ENCODE data around the gene ITGA6. TPM values are rescaled to one million over a fixed set of nuclear protein-coding genes. Genes with fewer than 3 reads are reported as not detected.

Gene ITGA6
- total and polyA plus RNA-seq, 7 donors: 16.4 to 46.5 (median 25.9) TPM

DNA sequence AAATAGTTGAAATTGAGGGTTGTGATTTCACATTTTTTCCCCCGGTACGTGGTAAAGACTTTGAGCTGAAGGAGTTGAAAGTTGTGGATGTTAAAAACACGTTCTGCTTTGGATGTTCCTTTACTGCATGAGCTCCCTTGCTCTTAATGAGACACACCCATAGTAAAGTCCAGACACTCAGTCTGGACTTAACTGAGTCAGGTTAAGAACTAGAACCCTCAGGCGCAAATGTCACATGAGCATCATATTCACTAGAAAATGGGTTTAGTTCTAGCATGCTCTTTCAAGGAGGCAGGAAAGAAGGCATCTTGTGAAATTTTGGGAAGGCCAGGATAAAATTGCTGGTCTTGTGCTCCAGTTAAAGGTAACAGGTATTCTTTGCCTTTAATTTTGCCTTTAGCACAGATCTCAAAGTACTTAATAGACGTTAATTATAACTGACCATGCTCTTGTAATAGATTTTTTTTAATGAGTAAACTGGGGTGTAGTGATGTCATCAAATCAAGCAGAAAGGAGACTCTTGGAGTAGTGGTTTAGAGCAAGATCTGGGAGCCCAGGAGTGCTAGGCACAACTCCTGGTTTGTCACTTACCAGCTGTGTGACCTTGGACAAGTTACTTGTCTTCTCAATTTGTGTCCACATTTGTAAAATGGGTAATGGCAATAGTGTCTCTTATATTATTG, 20.6 kb downstream of the ITGA6 start:
- ATAC-seq (no peak), DNase-seq (no peak)
- H3K4me3 ChIP-seq: no peak overlapping the region
- TF ChIP-seq, protein P1, sequence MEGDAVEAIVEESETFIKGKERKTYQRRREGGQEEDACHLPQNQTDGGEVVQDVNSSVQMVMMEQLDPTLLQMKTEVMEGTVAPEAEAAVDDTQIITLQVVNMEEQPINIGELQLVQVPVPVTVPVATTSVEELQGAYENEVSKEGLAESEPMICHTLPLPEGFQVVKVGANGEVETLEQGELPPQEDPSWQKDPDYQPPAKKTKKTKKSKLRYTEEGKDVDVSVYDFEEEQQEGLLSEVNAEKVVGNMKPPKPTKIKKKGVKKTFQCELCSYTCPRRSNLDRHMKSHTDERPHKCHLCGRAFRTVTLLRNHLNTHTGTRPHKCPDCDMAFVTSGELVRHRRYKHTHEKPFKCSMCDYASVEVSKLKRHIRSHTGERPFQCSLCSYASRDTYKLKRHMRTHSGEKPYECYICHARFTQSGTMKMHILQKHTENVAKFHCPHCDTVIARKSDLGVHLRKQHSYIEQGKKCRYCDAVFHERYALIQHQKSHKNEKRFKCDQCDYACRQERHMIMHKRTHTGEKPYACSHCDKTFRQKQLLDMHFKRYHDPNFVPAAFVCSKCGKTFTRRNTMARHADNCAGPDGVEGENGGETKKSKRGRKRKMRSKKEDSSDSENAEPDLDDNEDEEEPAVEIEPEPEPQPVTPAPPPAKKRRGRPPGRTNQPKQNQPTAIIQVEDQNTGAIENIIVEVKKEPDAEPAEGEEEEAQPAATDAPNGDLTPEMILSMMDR (IDR thresholded peaks at IDR 0.05): no peak
- 83 to 84% (median 84%) methylated on average over 5 of the region's 5 CpGs for whole genome bisulfite sequencing, 3 donors
- peaks cover 17% of the 10 kb centered on the region for H3K4me1 ChIP-seq
- no peaks in the 10 kb centered on the region for H3K27me3 ChIP-seq (ENCODE audit: insufficient read depth in 3 of 3, low read length in 2 of 3)
- intact Hi-C loops (cut with DNase I): no loop called here
- H3K27ac ChIP-seq: no peak overlapping the region
- no peaks in the 10 kb centered on the region for H3K9me3 ChIP-seq
- no peaks in the 10 kb centered on the region for H3K36me3 ChIP-seq (ENCODE audit: insufficient read depth in 1 of 2, low read depth in 1 of 2)

DNA sequence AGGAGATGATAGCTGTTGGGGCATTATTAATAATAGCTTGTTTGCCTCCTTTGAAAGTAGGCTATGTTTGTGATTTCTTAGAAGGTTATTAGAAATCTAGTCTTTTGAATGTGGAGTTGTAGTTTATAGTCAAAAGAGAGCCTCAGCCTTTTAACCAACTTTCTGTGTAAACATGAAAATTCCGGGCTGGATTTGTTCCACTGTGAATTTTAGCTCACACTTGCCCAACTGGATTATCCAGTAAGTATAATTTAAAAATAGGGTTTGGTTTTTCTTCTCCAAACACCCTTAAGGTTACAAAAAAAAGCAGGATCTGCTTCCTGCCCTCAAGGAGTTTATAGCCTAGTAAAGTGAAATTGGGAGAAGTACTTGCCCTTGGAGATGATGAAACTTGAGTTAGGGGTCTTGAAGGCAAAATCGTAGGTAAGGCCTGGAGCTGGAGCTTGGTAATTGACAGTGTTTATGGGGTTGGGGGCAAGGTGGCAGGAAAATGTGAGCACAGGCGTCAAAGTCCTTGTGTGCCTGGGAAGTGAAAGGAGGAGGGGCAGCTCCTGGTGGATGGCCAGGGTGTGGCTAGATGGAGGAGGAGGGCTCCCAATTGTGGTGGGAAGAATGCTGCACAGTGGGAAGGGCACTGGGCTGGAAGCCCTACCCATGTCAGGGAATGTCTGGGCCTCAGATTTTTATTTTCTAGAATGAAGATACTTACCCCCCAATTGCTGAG, 21.3 kb downstream of the ITGA6 start:
- H3K27me3 ChIP-seq (ENCODE audit: insufficient read depth in 3 of 3, low read length in 2 of 3): no peaks in the 10 kb centered on the region
- no peak overlapping the region for H3K27ac ChIP-seq
- ATAC-seq (no peak), DNase-seq (no peak)
- H3K4me3 ChIP-seq: no peak overlapping the region
- H3K9me3 ChIP-seq: no peaks in the 10 kb centered on the region
- no peaks in the 10 kb centered on the region for H3K36me3 ChIP-seq (ENCODE audit: insufficient read depth in 1 of 2, low read depth in 1 of 2)
- H3K4me1 ChIP-seq: peaks cover 11% of the 10 kb centered on the region
- TF ChIP-seq, protein P1 (IDR thresholded peaks at IDR 0.05): no peak
- intact Hi-C loops (cut with DNase I): no loop called here
- WGBS, 3 donors: 64 to 76% (median 73%) methylated on average over 3 of the region's 3 CpGs

DNA sequence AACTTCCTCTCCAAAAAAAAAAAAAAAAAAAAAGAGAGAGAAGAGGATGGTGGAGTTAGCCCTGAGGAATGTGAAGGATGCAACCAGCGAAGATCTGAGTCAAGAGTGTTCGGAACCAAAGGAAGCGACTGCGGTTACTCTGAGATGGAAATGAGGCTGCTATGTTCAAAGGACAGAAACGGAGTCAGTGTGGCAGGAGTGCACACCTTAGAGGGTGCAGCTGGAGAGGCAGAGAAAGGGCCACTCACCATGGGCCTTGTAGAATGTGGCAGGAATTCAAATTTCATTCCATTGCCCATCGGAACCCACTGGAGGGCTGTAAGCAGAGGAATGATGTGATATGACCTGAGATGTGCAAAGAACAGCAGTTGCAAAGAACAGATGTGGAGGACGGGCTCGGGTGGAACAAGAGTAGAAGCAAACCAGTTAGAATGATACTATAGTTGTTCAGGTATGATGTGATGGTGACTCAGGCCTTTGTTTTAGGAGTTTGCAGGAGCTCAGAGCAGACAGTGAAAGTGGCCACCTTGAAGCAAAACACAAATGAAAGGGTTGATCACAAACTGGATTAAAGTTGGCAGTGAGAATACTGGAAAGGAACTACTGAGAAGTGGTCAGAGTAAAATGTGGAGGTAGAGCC, 22.6 kb downstream of the ITGA6 start:
- H3K4me1 ChIP-seq: peaks cover 13% of the 10 kb centered on the region
- TF ChIP-seq, protein P1 (IDR thresholded peaks at IDR 0.05): no peak
- intact Hi-C loops (cut with DNase I): no loop called here
- no peak for ATAC-seq
- no peaks in the 10 kb centered on the region for H3K27me3 ChIP-seq (ENCODE audit: insufficient read depth in 3 of 3, low read length in 2 of 3)
- no peaks in the 10 kb centered on the region for H3K36me3 ChIP-seq (ENCODE audit: insufficient read depth in 1 of 2, low read depth in 1 of 2)
- no peaks in the 10 kb centered on the region for H3K9me3 ChIP-seq
- no peak for DNase-seq
- WGBS, 3 donors: 86 to 94% (median 87%) methylated on average over 8 of the region's 8 CpGs
- H3K27ac ChIP-seq: no peak overlapping the region
- no peak overlapping the region for H3K4me3 ChIP-seq

DNA sequence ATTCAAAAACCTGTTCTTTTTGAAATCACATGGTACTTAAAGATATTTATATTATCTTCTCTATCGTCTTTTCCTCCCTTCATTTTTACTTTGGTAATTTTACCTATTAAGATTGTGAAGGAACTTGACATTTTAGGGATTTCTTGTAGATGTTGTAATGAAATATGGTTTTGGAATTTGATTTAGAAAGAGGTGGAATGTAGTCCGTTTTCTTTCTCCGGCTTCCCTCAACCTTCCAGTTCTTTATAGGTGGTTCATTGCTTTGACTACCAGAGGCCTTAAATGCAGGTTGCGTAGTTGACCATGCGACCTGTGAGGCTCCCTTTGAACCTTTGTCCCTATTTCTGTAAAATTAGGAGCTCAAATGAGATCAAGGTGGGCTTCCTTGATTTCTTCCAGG, 24.5 kb downstream of the ITGA6 start:
- TF ChIP-seq, protein P1 (IDR thresholded peaks at IDR 0.05): no peak
- H3K4me1 ChIP-seq: peaks cover 16% of the 10 kb centered on the region
- intact Hi-C loops (cut with DNase I): no loop called here
- H3K9me3 ChIP-seq: no peaks in the 10 kb centered on the region
- no peak overlapping the region for H3K4me3 ChIP-seq
- WGBS, 3 donors: 88 to 93% (median 93%) methylated on average over 5 of the region's 5 CpGs
- no peaks in the 10 kb centered on the region for H3K27me3 ChIP-seq (ENCODE audit: insufficient read depth in 3 of 3, low read length in 2 of 3)
- no peak overlapping the region for H3K27ac ChIP-seq
- ATAC-seq: no peak
- no peak for DNase-seq
- H3K36me3 ChIP-seq (ENCODE audit: insufficient read depth in 1 of 2, low read depth in 1 of 2): no peaks in the 10 kb centered on the region

Measured in psoas muscle (tissue), 8 donors.